WTC11 (cell line): ENCODE results near the gene TRAPPC3. TPM values are rescaled to one million over a fixed set of nuclear protein-coding genes. Genes with fewer than 3 reads are reported as not detected.

Source experiments
- ATAC-seq: fragments of 200-7000 bp; cut with Tn5 transposase; 2 replicates; pipeline ENCODE4 v1.10.0; 2021; ENCODE audit warnings: mild to moderate bottlenecking, moderate library complexity
- CTCF ChIA-PET: fragments of 300-600 bp; sonication (Branson Sonifier 250); formaldehyde crosslinking; loops from one replicate; lab custom pipeline; 2021; ENCODE audit warnings: antibody characterized with exemption; lab: Charles Lee
- POLR2A ChIA-PET: fragments of 350-600 bp; sonication (Branson Sonifier 250); formaldehyde crosslinking; loops from one replicate; lab custom pipeline; 2021; ENCODE audit warnings: antibody characterized with exemption; lab: Charles Lee
- DNase-seq: peaks from one replicate; pipeline ENCODE4 v3.0.0; 2021; ENCODE audit warnings: low spot score
- H3K27ac Mint-ChIP-seq: 2 replicates; pipeline ENCODE4 v1.8.0; 2021; ENCODE audit warnings: mixed read lengths
- H3K27me3 Mint-ChIP-seq: 2 replicates; pipeline ENCODE4 v1.8.0; 2021; ENCODE audit warnings: low read depth, mild to moderate bottlenecking, moderate library complexity, mixed read lengths
- H3K36me3 Mint-ChIP-seq: 2 replicates; pipeline ENCODE4 v1.8.0; 2021; ENCODE audit warnings: mixed read lengths
- H3K4me1 Mint-ChIP-seq: 2 replicates; pipeline ENCODE4 v1.8.0; 2022; ENCODE audit warnings: mixed read lengths
- H3K4me3 Mint-ChIP-seq: 2 replicates; pipeline ENCODE4 v1.8.0; 2021; ENCODE audit warnings: mild to moderate bottlenecking, moderate library complexity, mixed read lengths
- H3K9me3 Mint-ChIP-seq: 2 replicates; pipeline ENCODE4 v1.8.0; 2021; ENCODE audit warnings: mixed read lengths
- ARID4B ChIP-seq: sonication (generic); formaldehyde crosslinking; IDR thresholded peaks from 2 replicates; pipeline ENCODE4 v1.8.0; 2023; ENCODE audit warnings: missing genetic modification reagents, mild to moderate bottlenecking, borderline replicate concordance
- CDX4 ChIP-seq: fragments of 250-450 bp; sonication (Bioruptor Pico); IDR thresholded peaks from 2 replicates; pipeline ENCODE4 v1.9.0; 2021; ENCODE audit warnings: moderate library complexity, mild to moderate bottlenecking, inconsistent platforms, borderline replicate concordance
- ERG ChIP-seq: fragments of 250-450 bp; sonication (Bioruptor Pico); IDR thresholded peaks from 2 replicates; pipeline ENCODE4 v1.8.0; 2021; ENCODE audit warnings: mild to moderate bottlenecking
- ETV6 ChIP-seq: sonication (generic); formaldehyde crosslinking; IDR thresholded peaks from 2 replicates; pipeline ENCODE4 v1.8.1; 2022; ENCODE audit warnings: mild to moderate bottlenecking, missing genetic modification reagents
- IRF1 ChIP-seq: sonication (generic); formaldehyde crosslinking; IDR thresholded peaks from 2 replicates; pipeline ENCODE4 v1.8.0; 2023; ENCODE audit warnings: missing genetic modification reagents
- MLX ChIP-seq: sonication (generic); formaldehyde crosslinking; IDR thresholded peaks from 2 replicates; pipeline ENCODE4 v1.8.1; 2023; ENCODE audit warnings: mild to moderate bottlenecking, missing genetic modification reagents, moderate library complexity
- NFYB ChIP-seq: sonication (generic); formaldehyde crosslinking; conservative IDR thresholded peaks from 2 replicates; pipeline ENCODE4 v1.8.0; 2022; ENCODE audit warnings: low read depth, missing genetic modification reagents
- ZNF219 ChIP-seq: sonication (generic); formaldehyde crosslinking; IDR thresholded peaks from 2 replicates; pipeline ENCODE4 v1.8.0; 2023; ENCODE audit warnings: missing genetic modification reagents, mild to moderate bottlenecking, borderline replicate concordance
- ZNF263 ChIP-seq: sonication (generic); formaldehyde crosslinking; IDR thresholded peaks from 2 replicates; pipeline ENCODE4 v1.8.1; 2022; ENCODE audit warnings: low read depth, mild to moderate bottlenecking, moderate library complexity, missing genetic modification reagents
- ZNF396 ChIP-seq: fragments of 250-450 bp; sonication (Bioruptor Pico); IDR thresholded peaks from 2 replicates; pipeline ENCODE4 v1.8.0; 2021; ENCODE audit warnings: mild to moderate bottlenecking, moderate library complexity, borderline replicate concordance
- ZNF671 ChIP-seq: fragments of 250-450 bp; sonication (Bioruptor Pico); IDR thresholded peaks from 2 replicates; pipeline ENCODE4 v1.8.0; 2021; ENCODE audit warnings: mild to moderate bottlenecking
- total RNA-seq: library from RNA; stranded (reverse); gene quantifications from 3 replicates; pipeline ENCODE4 v1.2.3, GENCODE V29; 2021

Gene TRAPPC3
- total RNA-seq, 1 experiment from 2014 or later: 48.9 TPM

- TF ChIP-seq ZNF671 (no peak), ZNF396 (CRISPR knock-in tag) (no peak), CDX4 (CRISPR knock-in tag) (no peak), ERG (no peak)
These were observed 5.9 kb downstream of the TRAPPC3 start (continued) for GRCh38 chr1:36143424-36143823.

GRCh38 chr1:36142121-36142520 is 7.2 kb downstream of the TRAPPC3 start:
- TF ChIP-seq CDX4 (CRISPR knock-in tag): no peak
- ChIA-PET CTCF (interaction anchor here (1.0 kb wide), 1 partner anchor 23 kb away, joined by 4 read pairs; no protein-coding TSS in a partner anchor), POLR2A (no interaction called here)
- H3K36me3 Mint-ChIP-seq: peaks cover 36% of the 10 kb centered on the region
- ATAC-seq: no peak
- no peak for DNase-seq
- H3K4me3 Mint-ChIP-seq: no peak overlapping the region
- no peaks in the 10 kb centered on the region for H3K4me1 Mint-ChIP-seq
- H3K27me3 Mint-ChIP-seq: no peaks in the 10 kb centered on the region
- no peak overlapping the region for H3K27ac Mint-ChIP-seq
- H3K9me3 Mint-ChIP-seq: peaks cover 8% of the 10 kb centered on the region

GRCh38 chr1:36139521-36139920 is 9.8 kb downstream of the TRAPPC3 start:
- CTCF ChIA-PET: interaction anchor here (1.0 kb wide), 1 partner anchor 43 kb away, joined by 3 read pairs; no protein-coding TSS in a partner anchor

More at GRCh38 chr1:36139521-36139920, 9.8 kb downstream of the TRAPPC3 start:
- POLR2A ChIA-PET: no interaction called here
- H3K27me3 Mint-ChIP-seq: no peaks in the 10 kb centered on the region
- no peak for DNase-seq
- peaks cover 2% of the 10 kb centered on the region for H3K4me1 Mint-ChIP-seq
- H3K36me3 Mint-ChIP-seq: peaks cover 27% of the 10 kb centered on the region
- peaks cover 8% of the 10 kb centered on the region for H3K9me3 Mint-ChIP-seq
- no peak overlapping the region for H3K4me3 Mint-ChIP-seq
- ATAC-seq: no peak
- TF ChIP-seq ZNF396 (CRISPR knock-in tag) (no peak), ZNF263 (CRISPR knock-in tag) (no peak), ETV6 (CRISPR knock-in tag) (no peak), NFYB (CRISPR knock-in tag) (no peak), ARID4B (CRISPR knock-in tag) (no peak), MLX (CRISPR knock-in tag) (no peak), IRF1 (CRISPR knock-in tag) (no peak), ZNF219 (no peak)
- H3K27ac Mint-ChIP-seq: no peak overlapping the region
